Activated gamma-delta T cell (primary cell): ENCODE measurements around the gene SPAG7.

Experiments
- DNase-seq: peaks from one replicate; lab custom pipeline; 2025; lab: John Stamatoyannopoulos, UW

SPAG7 gene

GRCh38 chr17:4950075-4950745 lies 17.4 kb downstream of the SPAG7 start:
- peak; percentile 70 for DNase-seq

- DNase-seq, result peak; percentile 70
Measured at GRCh38 chr17:4949321-4950074, 18.1 kb downstream of the SPAG7 start.

GRCh38 chr17:4948931-4949320 lies 18.7 kb downstream of the SPAG7 start:
- DNase-seq, result peak; percentile 59

GRCh38 chr17:4948166-4948930 lies 19.3 kb downstream of the SPAG7 start, which contains the start of gene PFN1:
PFN1 (minus strand) TSS chr17:4948530; CDS start chr17:4948394, 136 bp downstream.
- peak; percentile 62 for DNase-seq

GRCh38 chr17:4947411-4948165 lies 20.0 kb downstream of the SPAG7 start:
- DNase-seq, result peak; percentile 55

GRCh38 chr17:4947010-4947410 lies 20.6 kb downstream of the SPAG7 start:
- DNase-seq, result no peak

- DNase-seq, result no peak
Measured at GRCh38 chr17:4946312-4946976, 21.2 kb downstream of the SPAG7 start.

GRCh38 chr17:4945944-4946280 lies 21.7 kb downstream of the SPAG7 start:
- DNase-seq, result no peak

- no peak for DNase-seq
Measured at GRCh38 chr17:4945176-4945943, 22.3 kb downstream of the SPAG7 start.

GRCh38 chr17:4944554-4945175 lies 23.0 kb downstream of the SPAG7 start:
- no peak for DNase-seq

GRCh38 chr17:4944163-4944553 lies 23.5 kb downstream of the SPAG7 start:
- no peak for DNase-seq

- no peak for DNase-seq
Measured at GRCh38 chr17:4942760-4943508, 24.7 kb downstream of the SPAG7 start.

- DNase-seq, result no peak
Measured at GRCh38 chr17:4941319-4941610, 26.4 kb downstream of the SPAG7 start.

- DNase-seq, result peak; percentile 36
Measured at GRCh38 chr17:4940555-4941318, 26.9 kb downstream of the SPAG7 start.

- peak; percentile 94 for DNase-seq
Measured at GRCh38 chr17:4939796-4940554, 27.6 kb downstream of the SPAG7 start, which contains the start of the genes RNF167 and SLC25A11. RNF167 (plus strand) TSS chr17:4940268; CDS start chr17:4940910, 642 bp downstream. SLC25A11 (minus strand) TSS chr17:4940046; CDS start chr17:4939910, 136 bp downstream.

GRCh38 chr17:4939546-4939795 lies 28.1 kb downstream of the SPAG7 start:
- DNase-seq, result no peak

- DNase-seq, result no peak
Measured at GRCh38 chr17:4938688-4939545, 28.7 kb downstream of the SPAG7 start.
